Cardiac septum (tissue), 1 donor: Measurements from ENCODE around the gene CREB3L1. TPM values are rescaled to one million over a fixed set of nuclear protein-coding genes. Genes with fewer than 3 reads are reported as not detected.
"Not testable (repeated sequence)": the region's sequence is repeated elsewhere in the genome, so short reads cannot be mapped to it uniquely, and the experiment has no call there.

ENCODE experiments used
- DNase-seq: peaks from one replicate; pipeline ENCODE4 v3.0.0-alpha.2; 2020; ENCODE audit warnings: low spot score
- intact Hi-C: fragments of 100-400 bp; cut with DNase I; formaldehyde crosslinking; loops from one replicate; pipeline ENCODE4 v1.14.0; 2022
- total RNA-seq: library from RNA; stranded (reverse); fragmentation: NEBNext Ultra II Directional; extraction: Animal tissue kit (Norgen Biotek cat#: 25700); gene quantifications from one replicate; pipeline ENCODE4 v1.2.1, GENCODE V29; 2021
- donor health status: DM: no; HTN: no; CAD: no.

Gene CREB3L1
- total RNA-seq, 1 donor from 2014 or later, result 8.6 TPM

- intact Hi-C loops, result no loop called here
- no peak for DNase-seq
Measured at GRCh38 chr11:46247090-46247489, 30.4 kb upstream of the CREB3L1 start.

GRCh38 chr11:46247659-46248058 lies 29.8 kb upstream of the CREB3L1 start:
- no peak for DNase-seq
- intact Hi-C loops, result no loop called here

- no peak for DNase-seq
- intact Hi-C loops, result no loop called here
Measured at GRCh38 chr11:46248289-46249102, 29.0 kb upstream of the CREB3L1 start.

GRCh38 chr11:46249103-46249937 lies 28.1 kb upstream of the CREB3L1 start:
- DNase-seq, result no peak
- intact Hi-C loops, result no loop called here

- no peak for DNase-seq
- intact Hi-C loops, result no loop called here
Measured at GRCh38 chr11:46249938-46250744, 27.3 kb upstream of the CREB3L1 start.

- intact Hi-C loops, result no loop called here
- no peak for DNase-seq
Measured at GRCh38 chr11:46250745-46251052, 26.8 kb upstream of the CREB3L1 start.

GRCh38 chr11:46251954-46252353 lies 25.5 kb upstream of the CREB3L1 start:
- intact Hi-C loops, result no loop called here
- no peak for DNase-seq

- no peak for DNase-seq
- intact Hi-C loops, result no loop called here
Measured at GRCh38 chr11:46252373-46252914, 25.0 kb upstream of the CREB3L1 start.

- DNase-seq, result no peak
- intact Hi-C loops, result no loop called here
Measured at GRCh38 chr11:46253258-46254132, 24.0 kb upstream of the CREB3L1 start.

GRCh38 chr11:46254133-46254491 lies 23.4 kb upstream of the CREB3L1 start:
- no peak for DNase-seq
- intact Hi-C loops, result no loop called here

- no peak for DNase-seq
- intact Hi-C loops, result no loop called here
Measured at GRCh38 chr11:46256540-46257001, 20.9 kb upstream of the CREB3L1 start.

- intact Hi-C loops, DNase-seq: not testable (repeated sequence)
Measured at GRCh38 chr11:46259347-46259746, 18.1 kb upstream of the CREB3L1 start.

GRCh38 chr11:46259971-46260560 lies 17.4 kb upstream of the CREB3L1 start:
- intact Hi-C loops, result no loop called here
- no peak for DNase-seq

GRCh38 chr11:46263120-46263519 lies 14.3 kb upstream of the CREB3L1 start:
- intact Hi-C loops, result no loop called here
- DNase-seq, result no peak

GRCh38 chr11:46264030-46264429 lies 13.4 kb upstream of the CREB3L1 start:
- intact Hi-C loops, result no loop called here
- no peak for DNase-seq

- DNase-seq, result no peak
- intact Hi-C loops, result no loop called here
Measured at GRCh38 chr11:46264976-46265375, 12.5 kb upstream of the CREB3L1 start.

- no peak for DNase-seq
- intact Hi-C loops, result no loop called here
Measured at GRCh38 chr11:46265764-46266163, 11.7 kb upstream of the CREB3L1 start.

GRCh38 chr11:46267930-46268329 lies 9.5 kb upstream of the CREB3L1 start:
- intact Hi-C loops, result no loop called here
- DNase-seq, result no peak

- intact Hi-C loops, result no loop called here
- DNase-seq, result no peak
Measured at GRCh38 chr11:46270684-46271083, 6.8 kb upstream of the CREB3L1 start.
